DND-41 (cell line): ENCODE data around the gene ANTXR2.

Experiments
- CTCF ChIP-seq: IDR thresholded peaks from 2 replicates; pipeline ENCODE4 v1.5.1; 2012; ENCODE audit warnings: borderline replicate concordance, low read length, moderate library complexity, mild to moderate bottlenecking; ENCODE audit not compliant: poor library complexity, severe bottlenecking; ENCODE audit errors: extremely low read depth
- EZH2 ChIP-seq: IDR thresholded peaks from 3 replicates; pipeline ENCODE4 v1.6.1; 2012; ENCODE audit warnings: borderline replicate concordance, low read depth, mild to moderate bottlenecking, moderate library complexity, low read length, inconsistent platforms; ENCODE audit not compliant: severe bottlenecking

DNA sequence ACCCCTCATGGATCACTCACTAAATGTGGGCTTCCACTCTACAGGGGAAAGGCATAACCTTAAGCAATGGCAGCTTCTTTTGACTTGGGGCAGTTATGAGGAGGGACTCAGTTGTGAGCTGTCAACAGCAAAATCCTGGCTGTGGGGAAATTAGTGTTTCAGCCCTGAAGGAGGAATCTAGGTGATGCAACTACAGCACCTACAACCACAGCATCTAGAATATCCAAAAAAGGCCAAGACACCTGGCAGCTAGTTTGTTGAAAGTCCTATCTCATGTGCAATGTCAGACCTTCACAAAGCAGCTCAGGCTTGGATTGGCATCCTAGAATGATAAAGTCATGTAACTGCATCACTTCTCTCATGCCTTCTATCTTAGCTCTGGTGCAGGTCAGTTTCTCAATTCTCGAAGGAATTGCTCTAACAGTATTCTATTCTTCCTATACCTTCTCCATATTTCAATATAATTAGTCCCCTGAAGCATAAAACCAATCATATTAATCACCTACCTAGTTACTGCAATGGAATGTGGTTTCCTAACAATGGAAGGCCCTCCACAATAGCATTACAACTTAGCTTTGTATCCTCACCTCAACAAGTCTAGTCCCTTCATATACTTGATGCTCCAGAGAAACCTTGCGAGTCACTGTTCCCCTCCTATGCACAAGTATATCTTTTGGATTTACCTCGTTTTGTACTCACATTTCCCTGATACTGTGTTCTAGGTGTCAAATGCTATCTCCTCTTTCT is 5.5 kb upstream of the ANTXR2 start:
- TF ChIP-seq EZH2, result no peak
- TF ChIP-seq CTCF, result no peak
